GM12878 (cell line): ENCODE data around the gene GAK. TPM values are rescaled to one million over a fixed set of nuclear protein-coding genes. Genes with fewer than 3 reads are reported as not detected.
A peak's percentile ranks its signal among the peaks of the same experiment; 100 is the strongest.

Experiments used
- ATAC-seq: fragments of 200-7000 bp; cut with Tn5 transposase; 3 replicates; pipeline ENCODE4 v1.9.1; 2020; ENCODE audit warnings: mild to moderate bottlenecking, moderate library complexity
- BruUV-seq: library from RNA; stranded (reverse); fragments of 400-500 nt; replicated peaks from 2 replicates; lab custom pipeline; 2021; lab: Mats Ljungman, UMichigan
- CTCF ChIA-PET: fragments of 300-600 bp; sonication (Branson Sonifier 250); formaldehyde crosslinking; extraction: SDS; loops from one replicate; lab custom pipeline; 2021; ENCODE audit warnings: inconsistent platforms; lab: Yijun Ruan, JAX
- POLR2A ChIA-PET: fragments of 350-600 bp; formaldehyde crosslinking; extraction: SDS; loops from one replicate; lab custom pipeline; 2021; ENCODE audit warnings: inconsistent platforms; lab: Charles Lee
- RAD21 ChIA-PET: fragments of 300-600 bp; sonication (Branson Sonifier 250); formaldehyde crosslinking; loops from one replicate; lab custom pipeline; 2023; ENCODE audit warnings: antibody characterized with exemption; ENCODE audit not compliant: unreplicated experiment; lab: Charles Lee
- SMC1A ChIA-PET: fragments of 300-600 bp; sonication (Branson Sonifier 250); formaldehyde crosslinking; loops from one replicate; lab custom pipeline; 2023; ENCODE audit not compliant: unreplicated experiment, uncharacterized antibody; lab: Charles Lee
- DNase-seq: peaks from one replicate; pipeline ENCODE4 v3.0.0-alpha.2; 2011; ENCODE audit warnings: low read depth, low spot score
- FAIRE-seq: peaks from 3 replicates; lab custom pipeline; 2011; peaks lifted over from hg19 to GRCh38; lab: Jason Lieb, UNC
- H2AFZ ChIP-seq: 2 replicates; pipeline ENCODE4 v1.6.0; 2011; ENCODE audit warnings: low read depth, low read length, control low read depth; ENCODE audit not compliant: control insufficient read depth
- H3K27ac ChIP-seq: 2 replicates; pipeline ENCODE4 v1.5.1; 2011; ENCODE audit warnings: control low read depth; ENCODE audit not compliant: control insufficient read depth, insufficient read depth
- H3K27me3 ChIP-seq, 2 experiments: replicated peaks in 1 of 2; 2 replicates each; pipeline versions ENCODE4 v1.6.0 to v1.6.1; 2011; ENCODE audit warnings: low read length in 1 of 2; ENCODE audit not compliant: control insufficient read depth in 2 of 2, insufficient read depth in 2 of 2
- H3K36me3 ChIP-seq, 2 experiments: 2 replicates each; pipeline ENCODE4 v1.5.1; 2011; ENCODE audit warnings: low read length in 1 of 2; ENCODE audit not compliant: control insufficient read depth in 2 of 2, insufficient read depth in 2 of 2
- H3K4me1 ChIP-seq: 2 replicates; pipeline ENCODE4 v1.6.1; 2011; ENCODE audit warnings: mild to moderate bottlenecking, low read length, moderate library complexity, mixed read lengths; ENCODE audit not compliant: control insufficient read depth, insufficient read depth
- H3K4me2 ChIP-seq: 2 replicates; pipeline ENCODE4 v1.6.0; 2011; ENCODE audit warnings: control low read depth; ENCODE audit not compliant: control insufficient read depth, insufficient read depth
- H3K4me3 ChIP-seq: fragments of 200-600 bp; sonication (generic); 2 replicates; pipeline ENCODE4 v1.5.1; 2016
- H3K79me2 ChIP-seq: 2 replicates; pipeline ENCODE4 v1.6.0; 2011; ENCODE audit warnings: low read length; ENCODE audit not compliant: control insufficient read depth, insufficient read depth
- H3K9ac ChIP-seq: 2 replicates; pipeline ENCODE4 v1.8.0; 2011; ENCODE audit warnings: low read length, control low read depth, mixed read lengths; ENCODE audit not compliant: control insufficient read depth, insufficient read depth
- H3K9me3 ChIP-seq: replicated peaks from 3 replicates; pipeline ENCODE4 v1.5.1; 2011; ENCODE audit warnings: mild to moderate bottlenecking, low read length; ENCODE audit not compliant: control insufficient read depth, insufficient read depth
- H4K20me1 ChIP-seq: 2 replicates; pipeline ENCODE4 v1.6.0; 2011; ENCODE audit not compliant: control insufficient read depth, insufficient read depth
- CBFB ChIP-seq: IDR thresholded peaks from 2 replicates; pipeline ENCODE4 v1.6.1; 2016; ENCODE audit warnings: antibody characterized with exemption, low read depth
- CBX5 ChIP-seq: sonication (generic); IDR thresholded peaks from 2 replicates; pipeline ENCODE4 v1.6.1; 2016; ENCODE audit warnings: low read depth, moderate library complexity, mild to moderate bottlenecking, inconsistent platforms
- CHD4 ChIP-seq: fragments of 200-600 bp; sonication (generic); IDR thresholded peaks from 2 replicates; pipeline ENCODE4 v1.6.1; 2016; ENCODE audit warnings: mild to moderate bottlenecking
- HDGF ChIP-seq: fragments of 450-650 bp; IDR thresholded peaks from 2 replicates; pipeline ENCODE4 v1.6.1; 2016; ENCODE audit warnings: antibody characterized with exemption
- POU2F2 ChIP-seq: IDR thresholded peaks from 3 replicates; pipeline ENCODE4 v1.6.1; 2011; ENCODE audit warnings: low read depth, mild to moderate bottlenecking, low read length, borderline replicate concordance
- RAD21 ChIP-seq: IDR thresholded peaks from 2 replicates; pipeline ENCODE4 v1.6.1; 2011; ENCODE audit warnings: mild to moderate bottlenecking, low read depth, low read length, moderate library complexity; ENCODE audit not compliant: insufficient read depth
- SP1 ChIP-seq: IDR thresholded peaks from one replicate; pipeline ENCODE4 v1.6.1; 2011; ENCODE audit warnings: low read depth, low read length
- SUZ12 ChIP-seq: fragments of 200-600 bp; sonication (generic); IDR thresholded peaks from one replicate; pipeline ENCODE4 v1.6.1; 2018; ENCODE audit warnings: antibody characterized with exemption, mild to moderate bottlenecking; ENCODE audit not compliant: unreplicated experiment
- ZBTB40 ChIP-seq: fragments of 450-650 bp; IDR thresholded peaks from 2 replicates; pipeline ENCODE4 v1.6.1; 2016; ENCODE audit warnings: mild to moderate bottlenecking, moderate library complexity, borderline replicate concordance
- WGBS: methylation state at CpG from one replicate; pipeline ENCODE4 v1.1.6; 2016; ENCODE audit warnings: low lambda C conversion rate; ENCODE audit not compliant: insufficient replicate concordance, insufficient coverage; ENCODE audit errors: missing lambda C conversion rate; 5-methylcytosine and 5-hydroxymethylcytosine counted together
- in situ Hi-C: fragments of 300-500 bp; cut with MboI; formaldehyde crosslinking; loops from 9 replicates; pipeline ENCODE4 v1.14.3; 2018; ENCODE audit warnings: mixed read lengths
- intact Hi-C: fragments of 100-400 bp; cut with micrococcal nuclease; formaldehyde crosslinking; loops from one replicate; pipeline ENCODE4 v1.14.2; 2022; ENCODE audit not compliant: unreplicated experiment
- polyA plus RNA-seq, 11 experiments: library from polyadenylated mRNA; depleted of rRNA in 4 of 11; unstranded in 6 of 11; stranded (reverse) in 5 of 11; fragments of >200 nt; fragmentation: Nextera tagmentation in 4 of 11; fragmentation: Illumina TruSeq in 1 of 11; extraction: Ambion mirVana in 4 of 11; extraction: Trizol in 1 of 11; gene quantifications; 1 replicate in 1 of 11; 2 replicates in 10 of 11; pipeline versions ENCODE4 v1.2.1 to v1.2.3, GENCODE V29; 2011 to 2016; ENCODE audit warnings: inconsistent platforms in 2 of 11, missing spikeins in 2 of 11, low read depth in 1 of 11
- total RNA-seq, 4 experiments: library from RNA; depleted of rRNA in 3 of 4; stranded (reverse); fragments of >200 nt in 3 of 4; fragmentation: Illumina TruSeq in 1 of 4; extraction: Trizol in 1 of 4; gene quantifications; 2 replicates each; pipeline versions ENCODE4 v1.2.1 to v1.2.3, GENCODE V29; 2013 to 2021
- TF ChIP-seq, protein P1 (sequence below): IDR thresholded peaks from 2 replicates; pipeline ENCODE4 v1.6.1; 2011; ENCODE audit warnings: low read depth, low read length, improper control_type of control experiment, borderline replicate concordance
- TF ChIP-seq, protein P2 (sequence below), 3 experiments: IDR thresholded peaks in 2 of 3; conservative IDR thresholded peaks in 1 of 3; 2 replicates each; pipeline ENCODE4 v1.5.1; 2011; ENCODE audit warnings: low read depth in 3 of 3, low read length in 3 of 3, mild to moderate bottlenecking in 3 of 3, control low read depth in 2 of 3, moderate library complexity in 2 of 3, inconsistent platforms in 1 of 3, mixed read lengths in 1 of 3; ENCODE audit not compliant: control insufficient read depth in 2 of 3, insufficient read depth in 1 of 3; ENCODE audit errors: extremely low read depth in 1 of 3

Gene GAK
- total and polyA plus RNA-seq, 10 of the 15 experiments (the other 5 are each of a cell fraction or from before 2014, with no cell fraction given), result 0.82 to 127 (median 53.8) TPM

DNA sequence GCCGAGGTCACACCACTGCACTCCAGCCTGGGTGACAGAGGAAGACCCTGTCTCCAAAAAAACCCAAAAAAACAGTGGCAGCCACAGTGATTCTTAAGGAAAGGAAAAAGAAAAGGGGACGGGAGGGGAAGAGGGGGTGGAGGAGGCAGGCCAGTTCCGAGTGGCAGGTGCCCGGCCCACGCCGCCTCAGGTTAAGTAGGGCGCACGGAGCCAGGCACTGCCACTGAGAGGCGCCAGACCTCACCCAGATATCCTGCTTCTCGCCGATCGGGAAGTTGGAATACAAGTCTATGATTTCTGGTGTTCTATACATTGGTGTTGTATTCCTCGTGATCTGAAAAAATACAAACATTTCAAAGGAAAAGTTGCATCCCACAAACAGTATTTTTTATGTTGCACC lies 35.9 kb downstream of the GAK start:
- H3K4me3 ChIP-seq, result no peak overlapping the region
- no peaks in the 10 kb centered on the region for H3K4me1 ChIP-seq
- WGBS, result 93% methylated on average over 13 of the region's 13 CpGs
- BruUV-seq, result TSS peak; percentile 35
- H3K27ac ChIP-seq, result no peak overlapping the region
- ChIA-PET RAD21 (no interaction called here), SMC1A (no interaction called here), CTCF (interaction anchor here (2.0 kb wide), 1 partner anchor 34 kb away, joined by 6 read pairs; no protein-coding TSS in a partner anchor), POLR2A (no interaction called here)
- peaks cover 5 to 37% of the 10 kb centered on the region in 2 experiments; a peak in 3 of 4 replicates for H3K36me3 ChIP-seq
- no peak for FAIRE-seq
- no peaks in the 10 kb centered on the region for H3K79me2 ChIP-seq
- H3K27me3 ChIP-seq, result no peaks in the 10 kb centered on the region
- H3K9me3 ChIP-seq, result no peaks in the 10 kb centered on the region
- intact Hi-C loops, result loop anchor here (10.0 kb wide), 1 partner anchor 89 kb away; the partner anchor contains the start of gene IDUA
- no peak for DNase-seq
- no peak overlapping the region for H2AFZ ChIP-seq
- in situ Hi-C loops, result no loop called here
- H4K20me1 ChIP-seq, result no peaks in the 10 kb centered on the region
- no peak overlapping the region for H3K4me2 ChIP-seq
- H3K9ac ChIP-seq, result no peak overlapping the region
- no peak for ATAC-seq
- TF ChIP-seq, protein P1, sequence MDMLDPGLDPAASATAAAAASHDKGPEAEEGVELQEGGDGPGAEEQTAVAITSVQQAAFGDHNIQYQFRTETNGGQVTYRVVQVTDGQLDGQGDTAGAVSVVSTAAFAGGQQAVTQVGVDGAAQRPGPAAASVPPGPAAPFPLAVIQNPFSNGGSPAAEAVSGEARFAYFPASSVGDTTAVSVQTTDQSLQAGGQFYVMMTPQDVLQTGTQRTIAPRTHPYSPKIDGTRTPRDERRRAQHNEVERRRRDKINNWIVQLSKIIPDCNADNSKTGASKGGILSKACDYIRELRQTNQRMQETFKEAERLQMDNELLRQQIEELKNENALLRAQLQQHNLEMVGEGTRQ, result no peak
- TF ChIP-seq HDGF, result no peak
- TF ChIP-seq SP1, result no peak
- TF ChIP-seq, protein P2, sequence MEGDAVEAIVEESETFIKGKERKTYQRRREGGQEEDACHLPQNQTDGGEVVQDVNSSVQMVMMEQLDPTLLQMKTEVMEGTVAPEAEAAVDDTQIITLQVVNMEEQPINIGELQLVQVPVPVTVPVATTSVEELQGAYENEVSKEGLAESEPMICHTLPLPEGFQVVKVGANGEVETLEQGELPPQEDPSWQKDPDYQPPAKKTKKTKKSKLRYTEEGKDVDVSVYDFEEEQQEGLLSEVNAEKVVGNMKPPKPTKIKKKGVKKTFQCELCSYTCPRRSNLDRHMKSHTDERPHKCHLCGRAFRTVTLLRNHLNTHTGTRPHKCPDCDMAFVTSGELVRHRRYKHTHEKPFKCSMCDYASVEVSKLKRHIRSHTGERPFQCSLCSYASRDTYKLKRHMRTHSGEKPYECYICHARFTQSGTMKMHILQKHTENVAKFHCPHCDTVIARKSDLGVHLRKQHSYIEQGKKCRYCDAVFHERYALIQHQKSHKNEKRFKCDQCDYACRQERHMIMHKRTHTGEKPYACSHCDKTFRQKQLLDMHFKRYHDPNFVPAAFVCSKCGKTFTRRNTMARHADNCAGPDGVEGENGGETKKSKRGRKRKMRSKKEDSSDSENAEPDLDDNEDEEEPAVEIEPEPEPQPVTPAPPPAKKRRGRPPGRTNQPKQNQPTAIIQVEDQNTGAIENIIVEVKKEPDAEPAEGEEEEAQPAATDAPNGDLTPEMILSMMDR (IDR thresholded peaks at IDR 0.05 in 2 of 3, conservative IDR thresholded peaks at IDR 0.05 in 1 of 3; ENCODE audit: control insufficient read depth in 2 of 3, extremely low read depth in 1 of 3, insufficient read depth in 1 of 3, low read depth in 3 of 3, low read length in 3 of 3), result peak in 1 of 3 experiments; percentile 12; a peak in 1 of 6 replicates
- no peak for TF ChIP-seq ZBTB40
- no peak for TF ChIP-seq CHD4
- no peak for TF ChIP-seq POU2F2
- no peak for TF ChIP-seq CBX5
- no peak for TF ChIP-seq CBFB
- no peak for TF ChIP-seq SUZ12
- TF ChIP-seq RAD21, result 0 out of 2 replicates have a peak, but pooled peaks have one; percentile 5
